Activated T-helper 17 cell treated with anti-CD3 and anti-CD28 coated beads, Interleukin-2, amount 50 U/mL, for 72 hours (primary cell): Measurements from ENCODE around the gene NOXA1. TPM values are rescaled to one million over a fixed set of nuclear protein-coding genes. Genes with fewer than 3 reads are reported as not detected.
"Not testable (repeated sequence)": the region's sequence is repeated elsewhere in the genome, so short reads cannot be mapped to it uniquely, and the experiment has no call there.

Experiments
- ATAC-seq: fragments of 150-1000 bp; cut with Tn5 transposase; replicated peaks from 2 replicates; pipeline ENCODE4 v1.10.0; 2021; ENCODE audit warnings: mild to moderate bottlenecking, moderate library complexity
- H3K27ac Mint-ChIP-seq: one replicate; pipeline ENCODE4 v1.8.0; 2022; ENCODE audit warnings: mixed read lengths
- H3K27me3 Mint-ChIP-seq: one replicate; pipeline ENCODE4 v1.8.0; 2022; ENCODE audit warnings: mixed read lengths
- H3K36me3 Mint-ChIP-seq: one replicate; pipeline ENCODE4 v1.8.0; 2022; ENCODE audit warnings: low read depth, mild to moderate bottlenecking, mixed read lengths
- H3K4me1 Mint-ChIP-seq: one replicate; pipeline ENCODE4 v1.8.0; 2022; ENCODE audit warnings: mixed read lengths
- H3K4me3 Mint-ChIP-seq: one replicate; pipeline ENCODE4 v1.8.0; 2022; ENCODE audit warnings: mild to moderate bottlenecking, mixed read lengths
- H3K9me3 Mint-ChIP-seq: one replicate; pipeline ENCODE4 v1.8.0; 2022; ENCODE audit warnings: mixed read lengths
- total RNA-seq, 2 donors: library from RNA; stranded (reverse); gene quantifications; one replicate each; pipeline ENCODE4 v1.2.3, GENCODE V29; 2022

The NOXA1 gene
- total RNA-seq, 2 donors from 2014 or later: 0.39 to 0.58 TPM

- Mint-ChIP-seq H3K9me3 (no peaks in the 10 kb centered on the region), H3K36me3 (no peaks in the 10 kb centered on the region)
These were observed 39.1 kb upstream of the NOXA1 start for GRCh38 chr9:137383784-137384756.

GRCh38 chr9:137385061-137385655 is 38.0 kb upstream of the NOXA1 start:
- no peak overlapping the region for H3K4me3 Mint-ChIP-seq
- no peak overlapping the region for H3K27ac Mint-ChIP-seq
- no peaks in the 10 kb centered on the region for H3K9me3 Mint-ChIP-seq
- no peak for ATAC-seq
- H3K27me3 Mint-ChIP-seq: no peaks in the 10 kb centered on the region
- H3K4me1 Mint-ChIP-seq: no peaks in the 10 kb centered on the region
- no peaks in the 10 kb centered on the region for H3K36me3 Mint-ChIP-seq

More at GRCh38 chr9:137383784-137384756, 39.1 kb upstream of the NOXA1 start:
- Mint-ChIP-seq H3K27me3 (no peaks in the 10 kb centered on the region), H3K4me3 (no peak overlapping the region), H3K4me1 (no peaks in the 10 kb centered on the region), H3K27ac (no peak overlapping the region)
- no peak for ATAC-seq

GRCh38 chr9:137386507-137387113 is 36.6 kb upstream of the NOXA1 start:
- not testable (repeated sequence) for H3K4me3 Mint-ChIP-seq, H3K36me3 Mint-ChIP-seq, H3K9me3 Mint-ChIP-seq, H3K4me1 Mint-ChIP-seq, H3K27me3 Mint-ChIP-seq, H3K27ac Mint-ChIP-seq, ATAC-seq

DNA sequence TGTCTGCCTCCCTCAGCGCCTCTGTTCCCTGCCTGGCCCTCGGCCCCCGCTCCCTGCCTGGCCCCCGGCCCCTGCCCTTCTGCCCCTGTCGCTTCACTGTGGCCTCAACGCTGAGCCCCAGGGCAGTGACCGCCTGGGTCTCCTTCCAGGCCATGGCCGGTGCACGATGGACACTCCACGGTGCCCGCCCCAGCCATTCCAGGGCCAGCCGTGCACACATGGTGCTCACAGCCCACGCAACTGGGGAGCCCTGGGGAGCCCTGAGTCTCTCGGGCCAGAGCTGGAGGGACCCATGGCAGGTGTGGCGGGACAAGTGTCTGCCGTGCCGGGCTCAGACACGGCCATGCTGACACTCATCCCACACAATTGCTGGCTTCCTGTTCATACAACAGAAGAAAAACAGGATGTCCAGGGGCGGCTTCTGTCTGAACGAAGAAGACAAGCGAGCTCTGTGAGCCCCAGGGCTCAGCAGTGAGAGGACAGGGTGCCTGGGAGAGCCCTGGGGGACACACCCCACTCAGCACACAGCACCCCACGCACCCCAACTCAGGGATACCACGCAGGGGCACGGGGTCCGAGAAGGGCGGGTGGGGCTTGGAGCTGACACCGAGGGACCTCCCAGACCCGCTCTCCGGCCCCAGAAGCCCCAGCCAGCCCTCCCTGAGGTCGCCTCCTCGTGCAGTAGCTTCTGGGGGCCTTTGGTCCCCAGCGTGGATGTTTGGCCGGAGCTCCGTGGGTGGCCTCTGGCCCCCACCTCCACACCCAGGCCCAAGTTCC is 35.9 kb upstream of the NOXA1 start:
- Mint-ChIP-seq H3K36me3 (no peaks in the 10 kb centered on the region), H3K27ac (no peak overlapping the region), H3K4me1 (no peaks in the 10 kb centered on the region), H3K27me3 (no peaks in the 10 kb centered on the region), H3K9me3 (no peaks in the 10 kb centered on the region), H3K4me3 (no peak overlapping the region)
- ATAC-seq: peak; percentile 59

GRCh38 chr9:137387891-137388560 is 35.2 kb upstream of the NOXA1 start:
- Mint-ChIP-seq H3K4me3 (no peak overlapping the region), H3K36me3 (no peaks in the 10 kb centered on the region), H3K4me1 (no peaks in the 10 kb centered on the region), H3K27me3 (no peaks in the 10 kb centered on the region), H3K9me3 (no peaks in the 10 kb centered on the region), H3K27ac (no peak overlapping the region)
- ATAC-seq: no peak

DNA sequence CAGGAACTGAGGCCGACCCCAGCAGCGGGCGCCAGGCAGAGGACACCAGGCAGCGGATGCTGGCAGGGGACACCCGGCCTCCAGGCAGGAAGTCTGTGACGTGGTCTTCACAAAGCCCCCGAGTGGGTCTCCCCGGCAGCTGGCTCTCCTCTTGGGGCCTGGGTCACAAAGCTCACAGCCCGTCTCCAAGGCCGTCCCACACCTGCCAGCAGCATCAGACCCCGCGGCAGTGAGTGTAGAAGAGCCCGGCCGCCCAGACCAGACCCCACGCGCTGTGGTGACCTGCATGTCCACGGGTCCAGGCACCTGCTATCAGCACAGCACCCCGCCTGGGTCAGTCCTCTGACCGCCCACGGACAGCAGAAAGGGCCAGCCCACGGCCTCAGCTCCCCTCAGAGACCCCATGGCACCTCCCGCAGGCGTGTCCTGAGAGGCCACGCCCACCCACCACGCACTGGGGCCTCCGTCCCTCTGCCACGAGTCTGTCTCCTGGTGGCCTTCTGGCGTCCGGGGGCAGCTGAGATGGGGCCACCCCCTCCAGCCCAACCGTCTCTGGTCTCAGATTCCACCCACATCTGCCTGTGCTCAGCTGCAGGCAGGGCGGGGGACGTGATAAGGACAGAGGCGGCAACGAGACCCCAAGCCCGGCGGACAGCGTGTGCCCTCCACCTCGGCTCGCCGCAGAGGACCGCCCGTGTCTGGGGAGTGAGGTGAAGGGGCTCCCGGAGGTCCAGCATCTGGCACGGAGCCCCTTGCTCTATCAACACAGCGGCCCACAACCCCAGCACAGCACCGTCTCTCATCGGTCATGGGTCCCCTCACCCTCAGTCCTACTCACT is 34.4 kb upstream of the NOXA1 start:
- no peak overlapping the region for H3K27ac Mint-ChIP-seq
- H3K4me3 Mint-ChIP-seq: no peak overlapping the region
- no peak for ATAC-seq
- H3K36me3 Mint-ChIP-seq: no peaks in the 10 kb centered on the region
- H3K4me1 Mint-ChIP-seq: no peaks in the 10 kb centered on the region
- no peaks in the 10 kb centered on the region for H3K9me3 Mint-ChIP-seq
- no peaks in the 10 kb centered on the region for H3K27me3 Mint-ChIP-seq

DNA sequence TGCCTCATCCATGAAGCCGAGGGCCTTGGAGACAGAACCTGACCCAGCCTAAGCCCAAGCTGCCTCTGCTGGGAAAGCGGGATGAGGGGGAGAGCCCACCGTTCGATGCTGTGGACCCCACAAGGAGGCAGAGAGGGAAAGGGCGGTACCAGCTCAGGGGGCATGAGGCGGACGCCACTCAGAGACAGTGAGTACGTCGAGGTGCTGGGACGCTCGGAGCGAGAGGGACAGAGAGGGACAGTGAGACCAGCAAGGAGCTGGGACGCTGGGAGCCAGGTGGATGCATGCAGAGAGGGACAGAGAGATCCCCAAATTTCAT is 33.8 kb upstream of the NOXA1 start:
- Mint-ChIP-seq H3K27me3 (no peaks in the 10 kb centered on the region), H3K9me3 (no peaks in the 10 kb centered on the region), H3K4me3 (no peak overlapping the region), H3K27ac (no peak overlapping the region), H3K4me1 (no peaks in the 10 kb centered on the region), H3K36me3 (no peaks in the 10 kb centered on the region)
- ATAC-seq: no peak

GRCh38 chr9:137390553-137391410 is 32.4 kb upstream of the NOXA1 start:
- H3K27me3 Mint-ChIP-seq: no peaks in the 10 kb centered on the region
- H3K4me1 Mint-ChIP-seq: no peaks in the 10 kb centered on the region
- ATAC-seq: no peak
- no peak overlapping the region for H3K4me3 Mint-ChIP-seq
- H3K27ac Mint-ChIP-seq: no peak overlapping the region
- H3K36me3 Mint-ChIP-seq: no peaks in the 10 kb centered on the region
- H3K9me3 Mint-ChIP-seq: no peaks in the 10 kb centered on the region

DNA sequence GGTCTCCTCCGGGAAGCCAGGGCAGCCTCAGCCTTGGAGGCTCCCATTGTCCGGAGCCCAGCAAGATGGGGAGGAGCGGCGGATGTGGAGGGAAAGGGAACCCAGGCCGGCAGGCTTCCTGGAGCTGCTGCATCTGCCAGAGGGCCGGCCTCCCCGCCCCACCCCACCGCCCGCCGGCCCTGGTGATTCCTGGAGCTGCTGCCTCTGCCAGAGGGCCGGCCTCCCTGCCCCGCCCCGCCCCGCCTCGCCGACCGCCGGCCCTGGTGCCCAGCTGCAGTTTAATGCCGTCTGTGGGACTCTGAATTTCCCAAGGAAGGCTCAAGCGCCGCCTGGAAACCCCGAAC is 31.8 kb upstream of the NOXA1 start:
- Mint-ChIP-seq H3K9me3 (no peaks in the 10 kb centered on the region), H3K27ac (no peak overlapping the region), H3K36me3 (no peaks in the 10 kb centered on the region), H3K4me3 (no peak overlapping the region), H3K27me3 (no peaks in the 10 kb centered on the region), H3K4me1 (no peaks in the 10 kb centered on the region)
- no peak for ATAC-seq

DNA sequence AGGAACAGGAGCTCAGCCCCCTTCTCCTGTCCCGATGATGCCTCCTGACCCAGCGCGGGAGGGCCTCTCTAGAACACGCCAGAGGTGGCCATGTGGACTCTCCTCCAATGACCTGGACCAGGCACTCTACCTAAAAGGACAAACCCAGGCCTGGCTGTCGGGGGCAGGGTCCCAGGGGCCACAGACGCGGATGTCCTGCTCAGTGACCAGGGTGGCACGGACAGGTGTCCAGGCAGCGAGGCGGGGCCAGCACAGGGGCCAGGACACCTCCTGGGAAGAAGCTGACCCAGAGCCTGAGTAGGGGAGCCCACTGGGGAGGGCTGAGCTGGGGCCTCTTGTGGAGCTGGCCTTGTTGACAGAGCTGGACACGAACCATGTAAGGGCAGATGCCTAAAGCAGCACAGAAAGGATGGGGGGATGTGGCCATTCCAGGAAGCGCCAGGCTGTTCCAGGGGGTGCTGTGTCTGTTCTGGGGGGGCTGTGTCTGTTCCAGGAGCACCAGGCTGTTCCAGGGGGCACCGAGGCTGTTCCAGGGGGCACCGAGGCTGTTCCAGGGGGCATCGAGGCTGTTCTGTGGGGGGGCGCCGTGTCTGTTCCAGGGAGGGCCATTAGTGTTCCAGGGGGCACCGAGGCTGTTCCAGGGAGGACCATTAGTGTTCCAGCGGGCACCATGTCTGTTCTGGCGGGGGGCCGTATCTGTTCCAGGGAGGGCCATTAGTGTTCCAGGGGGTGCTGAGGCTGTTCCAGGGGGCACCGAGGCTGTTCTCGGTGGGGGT is 30.8 kb upstream of the NOXA1 start:
- Mint-ChIP-seq H3K36me3 (no peaks in the 10 kb centered on the region), H3K27me3 (no peaks in the 10 kb centered on the region), H3K27ac (no peak overlapping the region), H3K9me3 (no peaks in the 10 kb centered on the region), H3K4me1 (peaks cover 4% of the 10 kb centered on the region), H3K4me3 (no peak overlapping the region)
- no peak for ATAC-seq

- Mint-ChIP-seq H3K4me3 (no peak overlapping the region), H3K27ac (no peak overlapping the region), H3K4me1 (peaks cover 14% of the 10 kb centered on the region), H3K36me3 (no peaks in the 10 kb centered on the region), H3K27me3 (no peaks in the 10 kb centered on the region), H3K9me3 (no peaks in the 10 kb centered on the region)
- ATAC-seq: no peak
These were observed 29.7 kb upstream of the NOXA1 start for GRCh38 chr9:137393176-137394150.
